Keratinocyte (primary cell): ENCODE results near the gene CEP170B. TPM values are rescaled to one million over a fixed set of nuclear protein-coding genes. Genes with fewer than 3 reads are reported as not detected.

Experiments
- DNase-seq: peaks from one replicate; pipeline ENCODE4 v3.0.0-alpha.2; 2011; ENCODE audit warnings: low read depth, missing footprints, low spot score
- FAIRE-seq: peaks from 2 replicates; lab custom pipeline; 2011; peaks lifted over from hg19 to GRCh38; lab: Jason Lieb, UNC
- H2AFZ ChIP-seq: 2 replicates; pipeline ENCODE4 v1.6.0; 2012; ENCODE audit warnings: low read length, control low read depth, inconsistent platforms; ENCODE audit not compliant: control insufficient read depth
- H3K27ac ChIP-seq: 2 replicates; pipeline ENCODE4 v1.5.1; 2011; ENCODE audit warnings: low read length; ENCODE audit not compliant: control insufficient read depth, insufficient read depth
- H3K27me3 ChIP-seq: 3 replicates; pipeline ENCODE4 v1.6.0; 2011; ENCODE audit warnings: low read length; ENCODE audit not compliant: control insufficient read depth, insufficient read depth; ENCODE audit errors: extremely low read depth
- H3K36me3 ChIP-seq, 2 experiments: 2 replicates in 1 of 2; 3 replicates in 1 of 2; pipeline ENCODE4 v1.5.1; 2011; ENCODE audit warnings: low read length in 2 of 2, mild to moderate bottlenecking in 1 of 2; ENCODE audit not compliant: control insufficient read depth in 2 of 2, insufficient read depth in 2 of 2; ENCODE audit errors: extremely low read depth in 1 of 2
- H3K4me1 ChIP-seq: 3 replicates; pipeline ENCODE4 v1.5.1; 2011; ENCODE audit warnings: low read length; ENCODE audit not compliant: control insufficient read depth, insufficient read depth; ENCODE audit errors: extremely low read depth
- H3K4me2 ChIP-seq: 3 replicates; pipeline ENCODE4 v1.6.0; 2011; ENCODE audit warnings: low read depth, low read length; ENCODE audit not compliant: control insufficient read depth, insufficient read depth; ENCODE audit errors: extremely low read depth
- H3K4me3 ChIP-seq, 3 experiments: fragments of 200-600 bp in 1 of 3; sonication (generic) in 1 of 3; 2 replicates in 2 of 3; 3 replicates in 1 of 3; pipeline ENCODE4 v1.5.1; 2011 to 2016; ENCODE audit warnings: low read length in 3 of 3, mild to moderate bottlenecking in 3 of 3, control low read depth in 2 of 3, inconsistent platforms in 1 of 3, low read depth in 1 of 3, mixed read lengths in 1 of 3, mixed run types in 1 of 3, moderate library complexity in 1 of 3; ENCODE audit not compliant: control insufficient read depth in 2 of 3, insufficient read depth in 2 of 3; ENCODE audit errors: extremely low read depth in 1 of 3
- H3K79me2 ChIP-seq: 2 replicates; pipeline ENCODE4 v1.6.0; 2012; ENCODE audit warnings: low read length; ENCODE audit not compliant: control insufficient read depth, insufficient read depth
- H3K9ac ChIP-seq: 3 replicates; pipeline ENCODE4 v1.6.0; 2011; ENCODE audit warnings: low read length; ENCODE audit not compliant: control insufficient read depth, insufficient read depth; ENCODE audit errors: extremely low read depth
- H3K9me1 ChIP-seq: 3 replicates; pipeline ENCODE4 v1.6.0; 2011; ENCODE audit warnings: low read length; ENCODE audit not compliant: control insufficient read depth, insufficient read depth; ENCODE audit errors: extremely low read depth
- H3K9me3 ChIP-seq: 2 replicates; pipeline ENCODE4 v1.5.1; 2012; ENCODE audit warnings: low read depth, low read length; ENCODE audit not compliant: control insufficient read depth
- H4K20me1 ChIP-seq: 3 replicates; pipeline ENCODE4 v1.6.0; 2011; ENCODE audit warnings: low read length; ENCODE audit not compliant: control insufficient read depth, insufficient read depth; ENCODE audit errors: extremely low read depth
- CTCF ChIP-seq, 3 experiments: IDR thresholded peaks in 1 of 3; conservative IDR thresholded peaks in 1 of 3; optimal IDR thresholded peaks in 1 of 3; 2 replicates in 2 of 3; 3 replicates in 1 of 3; pipeline versions ENCODE3 to v1.5.1; 2011; ENCODE audit warnings: low read length in 3 of 3, mild to moderate bottlenecking in 3 of 3, moderate library complexity in 2 of 3, control low read depth in 1 of 3, inconsistent platforms in 1 of 3; ENCODE audit not compliant: insufficient read depth in 2 of 3; ENCODE audit errors: extremely low read depth in 1 of 3
- EZH2 ChIP-seq: IDR thresholded peaks from one replicate; pipeline ENCODE4 v1.6.1; 2012; ENCODE audit warnings: inconsistent platforms, mild to moderate bottlenecking, low read length, moderate library complexity
- dilution Hi-C: fragments of 300-500 bp; cut with MboI; formaldehyde crosslinking; loops from one replicate; pipeline ENCODE4 v1.7.0; 2020; ENCODE audit warnings: low sequenced_read_pairs; ENCODE audit not compliant: extremely low pct_ligation_motif_present
- polyA plus RNA-seq, 5 experiments: library from polyadenylated mRNA; depleted of rRNA in 3 of 5; stranded (reverse) in 3 of 5; stranded (forward) in 1 of 5; unstranded in 1 of 5; fragments of >200 nt; gene quantifications; 1 replicate in 1 of 5; 2 replicates in 3 of 5; 3 replicates in 1 of 5; pipeline versions ENCODE4 v1.2.1 to v1.2.3, GENCODE V29; 2011 to 2012; ENCODE audit warnings: missing spikeins in 2 of 5, low read depth in 1 of 5, low replicate concordance in 1 of 5

Gene CEP170B
- polyA plus RNA-seq, 1 donor (not counting 4 experiments of a cell fraction or from before 2014, with no cell fraction given) = 8.7 TPM

GRCh38 chr14:104872469-104873341 is 7.6 kb downstream of the CEP170B start:
- Histone ChIP-seq H3K9ac (peak overlapping the region; percentile 54), H3K27ac (peak overlapping the region; percentile 52), H3K4me1 (peaks cover 26% of the 10 kb centered on the region), H3K9me1 (peaks cover 5% of the 10 kb centered on the region), H3K4me3 (no peak overlapping the region), H2AFZ (no peak overlapping the region), H3K79me2 (peaks cover 91% of the 10 kb centered on the region), H3K36me3 (peaks cover 15 to 20% of the 10 kb centered on the region in 2 experiments), H3K4me2 (peak overlapping the region; percentile 62), H3K27me3 (no peaks in the 10 kb centered on the region), H4K20me1 (peaks cover 70% of the 10 kb centered on the region), H3K9me3 (no peaks in the 10 kb centered on the region)
- DNase-seq (no peak), FAIRE-seq (peak; percentile 53)
- no peak for TF ChIP-seq CTCF (optimal IDR thresholded peaks at IDR 0.05 in 1 of 3, IDR thresholded peaks at IDR 0.05 in 1 of 3, conservative IDR thresholded peaks at IDR 0.05 in 1 of 3; ENCODE audit: extremely low read depth in 1 of 3, insufficient read depth in 2 of 3, low read length in 3 of 3)
- TF ChIP-seq EZH2 = no peak
- dilution Hi-C loops = no loop called here

GRCh38 chr14:104873380-104874055 is 8.4 kb downstream of the CEP170B start:
- H3K9me3 ChIP-seq = no peaks in the 10 kb centered on the region
- H3K4me1 ChIP-seq = peaks cover 26% of the 10 kb centered on the region
- no peak overlapping the region for H3K27ac ChIP-seq
- H2AFZ ChIP-seq = no peak overlapping the region
- H3K9ac ChIP-seq = no peak overlapping the region
- no peak overlapping the region for H3K4me3 ChIP-seq
- TF ChIP-seq EZH2 (no peak), CTCF (optimal IDR thresholded peaks at IDR 0.05 in 1 of 3, IDR thresholded peaks at IDR 0.05 in 1 of 3, conservative IDR thresholded peaks at IDR 0.05 in 1 of 3; ENCODE audit: extremely low read depth in 1 of 3, insufficient read depth in 2 of 3, low read length in 3 of 3) (no peak)
- peaks cover 83% of the 10 kb centered on the region for H3K79me2 ChIP-seq
- peaks cover 4% of the 10 kb centered on the region for H3K9me1 ChIP-seq
- no peaks in the 10 kb centered on the region for H3K27me3 ChIP-seq
- dilution Hi-C loops = no loop called here
- peaks cover 64% of the 10 kb centered on the region for H4K20me1 ChIP-seq
- FAIRE-seq (no peak), DNase-seq (no peak)
- peaks cover 15% of the 10 kb centered on the region in 2 experiments for H3K36me3 ChIP-seq
- H3K4me2 ChIP-seq = no peak overlapping the region
